ENCODE data around the gene FBXO9. TPM values are rescaled to one million over a fixed set of nuclear protein-coding genes. Genes with fewer than 3 reads are reported as not detected.

FBXO9 gene
- polyA plus RNA-seq, 3 donors: 47.7 to 105 (median 61.5) TPM

GRCh38 chr6:53069427-53069826 lies 4.2 kb downstream of the FBXO9 start:
- H3K4me3 Mint-ChIP-seq: no peak overlapping the region
- H3K4me1 Mint-ChIP-seq: peaks cover 44% of the 10 kb centered on the region

GRCh38 chr6:53070806-53071205 lies 5.6 kb downstream of the FBXO9 start:
- no peak overlapping the region for H3K27ac ChIP-seq (ENCODE audit: low read depth in 1 of 2, low read length in 2 of 2)
- Mint-ChIP-seq H3K36me3 (peaks cover 27 to 32% of the 10 kb centered on the region in 2 donors), H3K4me3 (no peak overlapping the region), H3K27me3 (ENCODE audit: low read depth in 3 of 3) (no peaks in the 10 kb centered on the region), H3K9me3 (no peaks in the 10 kb centered on the region), H3K4me1 (peaks cover 41% of the 10 kb centered on the region), H3K27ac (peak overlapping the region in 1 of 7 donors; percentile 69)
- no peaks in the 10 kb centered on the region for H3K9me3 ChIP-seq (replicated peaks in 1 of 2; ENCODE audit: control insufficient read depth in 1 of 2, insufficient read depth in 1 of 2, low read length in 2 of 2)
- TF ChIP-seq CTCF (IDR thresholded peaks at IDR 0.05): no peak
- intact Hi-C loops (cut with micrococcal nuclease): no loop called here
- peaks cover 42 to 51% of the 10 kb centered on the region in 2 donors for H3K36me3 ChIP-seq (replicated peaks in 1 of 2; ENCODE audit: control insufficient read depth in 1 of 2, insufficient read depth in 2 of 2, low read length in 2 of 2)
- H3K27me3 ChIP-seq (ENCODE audit: control insufficient read depth in 2 of 2, insufficient read depth in 2 of 2, low read length in 2 of 2): no peaks in the 10 kb centered on the region
- no peak for DNase-seq
- no peak overlapping the region for H2AFZ ChIP-seq (ENCODE audit: insufficient read depth, low read depth, low read length, poor library complexity, severe bottlenecking)
- H4K20me1 ChIP-seq (ENCODE audit: insufficient read depth, low read length): peaks cover 35% of the 10 kb centered on the region
- H3K4me2 ChIP-seq (replicated peaks; ENCODE audit: extremely low read depth, low read length, poor library complexity, severe bottlenecking): no peak overlapping the region
- no peak overlapping the region for H3K9ac ChIP-seq (ENCODE audit: insufficient read depth, low read length, poor library complexity, severe bottlenecking)
- H3K79me2 ChIP-seq (ENCODE audit: insufficient read depth, low read length): peaks cover 86% of the 10 kb centered on the region
- no CpG with 5 or more reads among the region's 1 CpG for WGBS (ENCODE audit: insufficient coverage)
- H3K4me3 ChIP-seq (replicated peaks in 1 of 3; ENCODE audit: low read depth in 2 of 3, low read length in 3 of 3): no peak overlapping the region
- peaks cover 32 to 39% of the 10 kb centered on the region in 2 donors for H3K4me1 ChIP-seq (ENCODE audit: control insufficient read depth in 1 of 2, insufficient read depth in 2 of 2, low read length in 2 of 2)

More at GRCh38 chr6:53069427-53069826, 4.2 kb downstream of the FBXO9 start:
- H3K9me3 Mint-ChIP-seq: no peaks in the 10 kb centered on the region
- H3K79me2 ChIP-seq (ENCODE audit: insufficient read depth, low read length): peaks cover 96% of the 10 kb centered on the region
- no peak overlapping the region for H3K9ac ChIP-seq (ENCODE audit: insufficient read depth, low read length, poor library complexity, severe bottlenecking)
- no peak overlapping the region for H2AFZ ChIP-seq (ENCODE audit: insufficient read depth, low read depth, low read length, poor library complexity, severe bottlenecking)
- TF ChIP-seq CTCF (IDR thresholded peaks at IDR 0.05): no peak
- WGBS (ENCODE audit: insufficient coverage): no CpG with 5 or more reads among the region's 1 CpG
- no peak for DNase-seq
- H4K20me1 ChIP-seq (ENCODE audit: insufficient read depth, low read length): peaks cover 35% of the 10 kb centered on the region
- peaks cover 35 to 44% of the 10 kb centered on the region in 2 donors for H3K4me1 ChIP-seq (ENCODE audit: control insufficient read depth in 1 of 2, insufficient read depth in 2 of 2, low read length in 2 of 2)
- no peaks in the 10 kb centered on the region for H3K27me3 Mint-ChIP-seq (ENCODE audit: low read depth in 3 of 3)
- peaks cover 30 to 39% of the 10 kb centered on the region in 2 donors for H3K36me3 ChIP-seq (replicated peaks in 1 of 2; ENCODE audit: control insufficient read depth in 1 of 2, insufficient read depth in 2 of 2, low read length in 2 of 2)
- H3K36me3 Mint-ChIP-seq: peaks cover 21 to 25% of the 10 kb centered on the region in 2 donors
- H3K4me3 ChIP-seq (replicated peaks in 1 of 3; ENCODE audit: low read depth in 2 of 3, low read length in 3 of 3): no peak overlapping the region
- intact Hi-C loops (cut with micrococcal nuclease): no loop called here
- H3K27ac ChIP-seq (ENCODE audit: low read depth in 1 of 2, low read length in 2 of 2): peak overlapping the region in 1 of 2 donors; percentile 50
- no peaks in the 10 kb centered on the region for H3K9me3 ChIP-seq (replicated peaks in 1 of 2; ENCODE audit: control insufficient read depth in 1 of 2, insufficient read depth in 1 of 2, low read length in 2 of 2)
- peak overlapping the region in 4 of 7 donors; percentile 32 to 73 (median 62) for H3K27ac Mint-ChIP-seq
- no peak overlapping the region for H3K4me2 ChIP-seq (replicated peaks; ENCODE audit: extremely low read depth, low read length, poor library complexity, severe bottlenecking)
- no peaks in the 10 kb centered on the region for H3K27me3 ChIP-seq (ENCODE audit: control insufficient read depth in 2 of 2, insufficient read depth in 2 of 2, low read length in 2 of 2)

Measured in CD14-positive monocyte (primary cell).